ENCODE results near the gene CLIP2.

Gene CLIP2

GRCh38 chr7:74269757-74270277 lies 19.4 kb upstream of the CLIP2 start:
- in situ Hi-C loops (cut with HindIII; ENCODE audit: low sequenced_read_pairs): no loop called here

DNA sequence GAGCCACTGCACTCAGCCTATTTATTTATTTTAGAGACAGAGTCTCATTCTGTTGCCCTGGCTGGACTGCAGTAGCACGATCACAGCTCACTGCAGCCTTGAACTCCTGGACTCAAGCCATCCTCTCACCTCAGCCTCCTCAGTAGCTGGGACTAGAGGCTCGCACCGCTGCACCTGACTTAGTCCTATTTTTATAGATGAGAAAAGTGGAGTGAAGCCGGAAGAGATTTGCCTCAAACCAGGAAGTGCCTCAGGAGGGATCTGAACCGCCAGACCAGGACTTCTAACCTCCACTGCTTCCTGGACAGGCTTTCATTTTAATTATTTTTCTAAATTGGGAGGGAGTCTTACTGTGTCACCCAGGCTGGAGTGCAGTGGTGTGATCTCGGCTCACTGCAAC lies 17.5 kb upstream of the CLIP2 start:
- in situ Hi-C loops (cut with HindIII; ENCODE audit: low sequenced_read_pairs): no loop called here

DNA sequence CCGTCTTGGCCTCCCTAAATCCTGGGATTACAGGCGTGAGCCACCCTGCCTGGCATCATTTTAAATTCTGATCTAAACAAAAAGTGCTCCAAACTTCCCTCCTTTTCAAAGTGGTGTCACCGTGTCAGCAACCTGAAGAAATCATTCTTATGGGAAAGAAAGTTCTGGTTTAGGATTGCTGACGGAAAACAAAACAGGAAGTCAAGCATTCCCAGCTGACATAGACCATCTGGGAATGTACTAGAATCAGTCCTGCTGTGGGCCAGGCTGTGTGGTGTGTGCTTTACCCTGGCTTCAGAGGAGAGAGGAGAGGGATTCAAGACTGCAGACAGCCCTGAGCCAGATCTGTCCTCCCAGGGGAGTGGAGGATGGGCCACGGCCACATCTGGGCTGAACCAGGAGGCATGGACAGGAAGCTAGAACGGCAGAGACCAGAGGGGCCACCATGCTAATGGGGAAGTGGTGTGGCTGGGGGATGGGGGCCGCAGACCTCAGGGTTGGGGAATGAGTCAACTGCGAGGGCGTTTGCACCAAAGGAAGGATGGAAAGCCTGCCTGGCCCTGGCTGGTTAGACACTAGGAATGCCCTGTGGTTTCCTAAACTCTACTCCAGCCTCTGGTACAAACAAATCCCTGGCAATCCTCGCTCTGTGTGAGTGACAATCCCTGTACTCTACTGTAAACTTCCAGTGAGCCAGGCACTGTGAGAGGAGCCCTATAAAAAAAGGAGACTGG lies 16.7 kb upstream of the CLIP2 start:
- in situ Hi-C loops (cut with HindIII; ENCODE audit: low sequenced_read_pairs): no loop called here

- in situ Hi-C loops (cut with HindIII; ENCODE audit: low sequenced_read_pairs): loop anchor here (25.0 kb wide), 2 partner anchors 88 to 112 kb away; no protein-coding TSS in a partner anchor
Observed at GRCh38 chr7:74275401-74275881, 13.8 kb upstream of the CLIP2 start.

GRCh38 chr7:74277636-74278035 lies 11.6 kb upstream of the CLIP2 start:
- in situ Hi-C loops (cut with HindIII; ENCODE audit: low sequenced_read_pairs): loop anchor here (25.0 kb wide), 2 partner anchors 90 to 110 kb away; no protein-coding TSS in a partner anchor

- in situ Hi-C loops (cut with HindIII; ENCODE audit: low sequenced_read_pairs): loop anchor here (25.0 kb wide), 2 partner anchors 94 to 106 kb away; no protein-coding TSS in a partner anchor
Observed at GRCh38 chr7:74280985-74281384, 8.2 kb upstream of the CLIP2 start.

GRCh38 chr7:74282748-74283459 lies 6.3 kb upstream of the CLIP2 start:
- in situ Hi-C loops (cut with HindIII; ENCODE audit: low sequenced_read_pairs): loop anchor here (25.0 kb wide), 2 partner anchors 96 to 104 kb away; no protein-coding TSS in a partner anchor

GRCh38 chr7:74283858-74284447 lies 5.3 kb upstream of the CLIP2 start:
- in situ Hi-C loops (cut with HindIII; ENCODE audit: low sequenced_read_pairs): loop anchor here (25.0 kb wide), 2 partner anchors 97 to 103 kb away; no protein-coding TSS in a partner anchor

- in situ Hi-C loops (cut with HindIII; ENCODE audit: low sequenced_read_pairs): loop anchor here (25.0 kb wide), 2 partner anchors 98 to 102 kb away; no protein-coding TSS in a partner anchor
Observed at GRCh38 chr7:74284781-74285259, 4.4 kb upstream of the CLIP2 start.

DNA sequence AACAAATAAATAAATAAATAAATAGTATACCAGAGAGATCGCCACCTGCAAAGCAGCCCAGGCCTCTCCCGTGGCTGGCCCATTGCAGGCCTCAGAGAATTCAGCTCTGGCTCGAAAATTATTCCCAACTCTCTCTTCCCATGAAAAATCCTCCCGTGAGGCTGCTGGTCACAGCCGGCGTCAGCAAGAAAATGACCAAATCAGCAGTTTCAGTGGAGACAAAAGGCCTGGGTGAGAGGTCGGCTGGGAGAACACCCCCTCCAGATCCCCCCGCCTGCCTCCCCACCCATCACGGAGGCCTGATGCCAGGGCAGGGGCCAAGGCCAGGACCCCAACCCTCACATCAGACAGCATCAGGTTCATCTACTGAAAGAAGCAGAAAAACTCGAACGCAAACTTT lies 3.1 kb upstream of the CLIP2 start:
- in situ Hi-C loops (cut with HindIII; ENCODE audit: low sequenced_read_pairs): loop anchor here (25.0 kb wide), 2 partner anchors 99 to 101 kb away; no protein-coding TSS in a partner anchor

GRCh38 chr7:74287303-74288033 lies 1.7 kb upstream of the CLIP2 start:
- in situ Hi-C loops (cut with HindIII; ENCODE audit: low sequenced_read_pairs): loop anchor here (25.0 kb wide), 2 partner anchors 100 kb away; no protein-coding TSS in a partner anchor

DNA sequence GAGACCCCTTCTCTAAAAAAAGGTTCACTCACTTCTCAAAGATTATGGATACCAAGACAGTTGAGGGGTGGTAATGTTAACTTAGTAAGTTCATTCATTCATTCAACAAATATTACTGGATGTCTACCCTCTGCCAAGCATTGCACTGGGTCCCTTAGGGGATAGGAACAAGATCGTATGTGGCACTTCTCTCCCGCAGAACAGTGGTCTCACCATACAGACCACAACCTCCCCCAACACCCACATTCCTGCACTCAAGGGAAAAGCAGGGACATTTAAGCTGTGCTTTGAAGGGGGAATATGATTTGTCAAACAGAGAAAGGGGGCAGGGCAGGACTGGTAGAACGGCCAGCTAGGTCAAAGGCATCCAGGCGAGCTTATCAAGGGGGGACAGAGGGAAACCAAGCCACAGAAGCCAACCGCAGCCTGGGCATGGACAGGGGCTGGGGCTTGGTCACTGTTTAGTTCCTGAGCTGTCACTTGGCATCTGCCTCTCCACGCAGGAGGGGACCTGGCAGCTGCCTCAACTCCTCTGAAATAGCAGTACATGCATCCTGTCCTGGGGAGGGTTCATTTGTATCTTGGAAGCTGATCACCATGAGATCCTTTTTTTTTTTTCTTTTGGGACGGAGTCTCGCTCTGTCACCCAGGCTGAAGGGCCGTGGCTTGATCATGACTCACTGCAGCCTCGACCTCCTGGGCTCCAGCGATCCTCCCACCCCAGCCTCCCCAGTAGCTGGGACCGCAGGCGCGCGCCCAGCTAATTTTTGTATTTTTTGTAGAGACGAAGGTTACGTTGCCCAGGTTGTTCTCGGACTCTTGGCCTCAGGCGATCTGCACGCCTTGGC lies 949 bp upstream of the CLIP2 start:
- in situ Hi-C loops (cut with HindIII; ENCODE audit: low sequenced_read_pairs): loop anchor here (25.0 kb wide), 2 partner anchors 99 to 101 kb away; no protein-coding TSS in a partner anchor

- in situ Hi-C loops (cut with HindIII; ENCODE audit: low sequenced_read_pairs): loop anchor here (25.0 kb wide), 2 partner anchors 97 to 103 kb away; no protein-coding TSS in a partner anchor
Observed at GRCh38 chr7:74289659-74290552, 699 bp downstream of the CLIP2 start.

DNA sequence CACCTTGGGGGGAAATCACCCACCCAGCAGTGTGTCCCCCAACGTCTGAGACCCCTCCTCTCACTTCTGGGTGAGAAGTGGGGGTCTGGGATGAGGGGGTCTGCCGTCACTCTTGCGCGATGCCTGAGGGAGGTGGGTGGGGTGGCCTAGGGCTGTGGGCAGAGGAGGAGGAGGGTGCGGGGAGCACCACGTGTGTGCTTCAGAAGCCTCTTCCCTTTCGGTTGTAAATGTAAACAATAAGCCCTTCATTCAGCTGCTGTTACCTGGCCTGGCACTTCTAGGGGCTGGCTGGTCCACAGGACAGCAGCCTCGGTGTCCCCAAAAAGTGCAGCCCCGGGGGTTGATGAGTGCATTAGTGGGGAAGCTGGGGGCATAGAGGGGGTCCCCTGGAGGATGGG lies 1.3 kb downstream of the CLIP2 start:
- in situ Hi-C loops (cut with HindIII; ENCODE audit: low sequenced_read_pairs): loop anchor here (25.0 kb wide), 2 partner anchors 97 to 103 kb away; no protein-coding TSS in a partner anchor

DNA sequence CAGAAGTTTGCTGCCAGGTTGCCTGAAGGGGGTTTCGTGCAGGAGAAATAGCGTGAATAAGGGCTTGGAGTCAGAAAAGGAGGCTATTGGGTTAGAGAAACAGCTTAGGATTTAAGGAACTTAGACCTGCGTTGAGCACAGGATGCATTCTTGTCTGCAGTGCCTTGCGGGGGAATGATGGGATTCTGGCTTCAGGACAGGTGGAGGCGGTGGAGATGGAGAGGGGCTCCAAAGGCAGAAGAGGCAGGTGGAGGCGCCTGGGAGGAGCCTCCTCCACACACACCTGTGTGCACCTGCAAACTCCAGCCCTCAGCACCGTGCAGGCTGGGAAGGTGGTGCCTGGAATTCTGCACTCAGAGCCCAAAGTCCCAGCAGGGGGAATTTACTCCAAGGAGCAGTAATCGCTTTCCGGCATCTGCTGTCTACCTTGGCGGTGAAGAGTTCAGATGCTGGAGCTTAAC lies 1.8 kb downstream of the CLIP2 start:
- in situ Hi-C loops (cut with HindIII; ENCODE audit: low sequenced_read_pairs): loop anchor here (25.0 kb wide), 2 partner anchors 96 to 104 kb away; no protein-coding TSS in a partner anchor

DNA sequence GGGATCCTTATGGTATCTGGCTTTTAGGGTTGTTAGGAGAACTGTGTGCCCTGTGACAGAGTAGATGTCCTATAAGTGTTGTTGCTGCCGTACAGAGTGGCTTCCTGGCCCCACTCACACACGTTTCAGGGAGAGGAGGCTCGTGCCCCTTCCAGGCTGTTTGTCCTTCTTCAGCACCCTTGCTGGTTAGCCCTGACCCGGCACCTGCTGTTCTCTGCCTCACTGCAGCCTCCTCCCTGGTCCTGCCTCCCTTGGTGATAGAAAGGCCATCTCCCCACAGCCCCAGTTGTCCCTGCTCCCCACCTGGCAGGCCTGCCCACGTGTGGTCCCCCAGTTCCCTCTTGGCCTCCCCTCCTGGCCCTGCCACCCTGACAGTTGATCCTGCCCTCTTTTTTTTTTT lies 2.3 kb downstream of the CLIP2 start:
- in situ Hi-C loops (cut with HindIII; ENCODE audit: low sequenced_read_pairs): loop anchor here (25.0 kb wide), 2 partner anchors 96 to 104 kb away; no protein-coding TSS in a partner anchor

DNA sequence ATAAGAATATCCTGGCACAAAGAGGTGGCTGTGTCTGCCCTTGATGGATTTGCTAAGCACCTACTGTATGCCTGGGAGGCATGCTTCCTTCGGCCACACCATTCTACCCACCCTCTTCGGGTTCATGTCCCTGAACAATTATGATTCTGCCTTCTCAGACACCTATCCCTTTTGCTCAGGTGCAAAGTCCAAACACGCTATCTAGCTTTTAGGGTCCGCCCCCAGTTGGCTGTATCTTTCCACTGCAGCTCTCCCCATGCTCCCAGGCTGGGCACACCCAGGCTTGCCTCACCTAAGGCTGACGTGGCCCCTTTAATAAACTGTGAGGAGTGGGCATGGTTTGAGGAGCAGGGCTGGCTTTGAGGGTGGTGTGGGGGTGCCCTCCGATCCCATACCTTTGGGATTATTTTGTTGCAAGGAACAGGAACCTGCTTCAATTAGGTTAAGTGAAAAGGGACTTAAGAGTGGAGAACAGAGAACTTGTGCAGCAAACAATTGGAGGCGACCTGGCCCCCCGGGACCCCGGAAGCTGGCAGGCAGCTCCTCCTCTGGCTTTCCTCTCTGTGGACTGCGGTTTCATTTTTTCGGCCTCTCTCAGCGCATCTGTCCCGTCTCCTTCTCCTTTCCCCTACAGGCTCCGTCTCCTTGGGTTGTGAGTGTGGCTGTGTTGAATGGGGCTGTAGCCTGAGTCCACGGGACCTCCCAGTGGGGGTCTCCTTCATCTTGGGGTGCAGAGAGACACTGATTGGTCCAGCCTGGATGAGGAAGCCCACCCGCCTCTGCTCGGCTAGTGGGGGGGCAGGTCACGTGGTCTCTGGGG lies 3.8 kb downstream of the CLIP2 start:
- in situ Hi-C loops (cut with HindIII; ENCODE audit: low sequenced_read_pairs): loop anchor here (25.0 kb wide), 2 partner anchors 94 to 106 kb away; no protein-coding TSS in a partner anchor

Measured in DLD1 (cell line).